H1 (cell line): ENCODE data around the gene BSDC1. TPM values are rescaled to one million over a fixed set of nuclear protein-coding genes. Genes with fewer than 3 reads are reported as not detected.
A peak's percentile ranks its signal among the peaks of the same experiment; 100 is the strongest.

ENCODE experiments used
- CTCF ChIA-PET: fragments of 300-600 bp; sonication (Branson Sonifier 250); formaldehyde crosslinking; loops from one replicate; lab custom pipeline; 2021; ENCODE audit not compliant: partially characterized antibody; lab: Charles Lee
- POLR2A ChIA-PET: fragments of 300-600 bp; sonication (Branson Sonifier 250); formaldehyde crosslinking; loops from one replicate; lab custom pipeline; 2021; ENCODE audit warnings: inconsistent platforms; ENCODE audit not compliant: partially characterized antibody; lab: Charles Lee
- DNase-seq, 2 experiments: peaks; one replicate each; pipeline versions ENCODE4 v3.0.0 to v3.0.0-alpha.2; 2010 to 2022; ENCODE audit warnings: low spot score in 2 of 2, low read depth in 1 of 2, mixed read lengths in 1 of 2
- FAIRE-seq: peaks from 2 replicates; lab custom pipeline; 2011; peaks lifted over from hg19 to GRCh38; lab: Jason Lieb, UNC
- H2AFZ ChIP-seq: 2 replicates; pipeline ENCODE4 v1.8.1; 2012; ENCODE audit warnings: low read length, inconsistent platforms
- H2AK5ac ChIP-seq: 2 replicates; pipeline ENCODE4 v1.6.1; 2013; ENCODE audit warnings: low read depth, low read length
- H2BK120ac ChIP-seq: replicated peaks from 2 replicates; pipeline ENCODE3; 2013; ENCODE audit warnings: low read depth, low read length, inconsistent platforms
- H2BK12ac ChIP-seq: 2 replicates; pipeline ENCODE4 v1.6.1; 2013; ENCODE audit warnings: low read depth, low read length
- H2BK15ac ChIP-seq: 2 replicates; pipeline ENCODE4 v1.6.1; 2013; ENCODE audit warnings: low read length
- H2BK20ac ChIP-seq: 2 replicates; pipeline ENCODE4 v1.6.1; 2013; ENCODE audit warnings: low read length
- H2BK5ac ChIP-seq: 2 replicates; pipeline ENCODE4 v1.6.1; 2013; ENCODE audit warnings: low read depth, low read length
- H3K14ac ChIP-seq: 2 replicates; pipeline ENCODE4 v1.6.1; 2013; ENCODE audit warnings: inconsistent platforms; ENCODE audit not compliant: insufficient read length
- H3K18ac ChIP-seq: 2 replicates; pipeline ENCODE4 v1.6.1; 2013; ENCODE audit warnings: low read length; ENCODE audit errors: extremely low read depth
- H3K23ac ChIP-seq: 2 replicates; pipeline ENCODE4 v1.6.1; 2013; ENCODE audit warnings: inconsistent platforms; ENCODE audit not compliant: insufficient read length
- H3K23me2 ChIP-seq: 2 replicates; pipeline ENCODE4 v1.6.1; 2013; ENCODE audit warnings: low read depth, low read length
- H3K27ac ChIP-seq: 2 replicates; pipeline ENCODE4 v1.6.1; 2011; ENCODE audit warnings: low read depth, low read length, inconsistent platforms
- H3K27me3 ChIP-seq, 4 experiments: replicated peaks in 1 of 4; 1 replicate in 1 of 4; 2 replicates in 3 of 4; pipeline versions ENCODE4 v1.6.1 to v1.8.1; 2011 to 2013; ENCODE audit warnings: low read length in 3 of 4, mild to moderate bottlenecking in 3 of 4, inconsistent platforms in 2 of 4, mixed read lengths in 2 of 4, moderate library complexity in 1 of 4; ENCODE audit not compliant: control insufficient read depth in 3 of 4, insufficient read depth in 3 of 4; ENCODE audit errors: extremely low read depth in 1 of 4
- H3K36me3 ChIP-seq, 4 experiments: 2 replicates each; pipeline versions ENCODE4 v1.6.1 to v1.8.1; 2011 to 2013; ENCODE audit warnings: mild to moderate bottlenecking in 4 of 4, low read length in 3 of 4, moderate library complexity in 2 of 4, control low read depth in 1 of 4, inconsistent platforms in 1 of 4; ENCODE audit not compliant: insufficient read depth in 4 of 4, control insufficient read depth in 2 of 4
- H3K4ac ChIP-seq: replicated peaks from 2 replicates; pipeline ENCODE3; 2013; ENCODE audit warnings: low read length, low read depth, mixed read lengths, inconsistent platforms; ENCODE audit not compliant: insufficient read length
- H3K4me1 ChIP-seq, 4 experiments: replicated peaks in 1 of 4; 1 replicate in 1 of 4; 2 replicates in 3 of 4; pipeline versions ENCODE4 v1.6.1 to v1.8.1; 2011 to 2013; ENCODE audit warnings: low read length in 3 of 4, inconsistent platforms in 2 of 4, mixed read lengths in 1 of 4; ENCODE audit not compliant: insufficient read depth in 4 of 4, control insufficient read depth in 3 of 4
- H3K4me2 ChIP-seq, 2 experiments: 2 replicates each; pipeline versions ENCODE4 v1.6.1 to v1.8.1; 2011 to 2013; ENCODE audit warnings: low read depth in 2 of 2, low read length in 2 of 2, control low read depth in 1 of 2, inconsistent platforms in 1 of 2, mild to moderate bottlenecking in 1 of 2; ENCODE audit not compliant: insufficient read depth in 1 of 2
- H3K4me3 ChIP-seq, 4 experiments: fragments of 200-600, 300-600 bp in 1 of 4; sonication (generic), shearing (Covaris generic), sonication (Bioruptor Twin) in 1 of 4; 2 replicates each; pipeline versions ENCODE4 v1.5.1 to v1.8.1; 2011 to 2016; ENCODE audit warnings: low read length in 4 of 4, low read depth in 3 of 4, control low read depth in 2 of 4, inconsistent platforms in 2 of 4, mild to moderate bottlenecking in 2 of 4, mixed read lengths in 1 of 4, moderate library complexity in 1 of 4; ENCODE audit not compliant: insufficient read depth in 2 of 4; ENCODE audit errors: extremely low read depth in 1 of 4
- H3K56ac ChIP-seq: replicated peaks from 2 replicates; pipeline ENCODE3; 2013; ENCODE audit warnings: low read depth, mild to moderate bottlenecking, mixed read lengths, low read length, inconsistent platforms; ENCODE audit not compliant: insufficient read length
- H3K79me1 ChIP-seq: 2 replicates; pipeline ENCODE4 v1.6.1; 2013; ENCODE audit warnings: low read depth, low read length, control low read depth
- H3K79me2 ChIP-seq, 2 experiments: 2 replicates each; pipeline versions ENCODE4 v1.6.1 to v1.8.1; 2012 to 2013; ENCODE audit warnings: low read length in 2 of 2, mild to moderate bottlenecking in 2 of 2, inconsistent platforms in 1 of 2; ENCODE audit not compliant: insufficient read depth in 2 of 2, control insufficient read depth in 1 of 2
- H3K9ac ChIP-seq, 4 experiments: replicated peaks in 1 of 4; 1 replicate in 1 of 4; 2 replicates in 3 of 4; pipeline versions ENCODE4 v1.6.1 to v1.8.1; 2011 to 2013; ENCODE audit warnings: low read depth in 3 of 4, low read length in 3 of 4, control low read depth in 2 of 4, mild to moderate bottlenecking in 2 of 4, moderate library complexity in 2 of 4, inconsistent platforms in 1 of 4; ENCODE audit errors: extremely low read depth in 1 of 4
- H3K9me3 ChIP-seq, 2 experiments: 2 replicates each; pipeline versions ENCODE4 v1.6.1 to v1.8.1; 2012 to 2013; ENCODE audit warnings: mild to moderate bottlenecking in 2 of 2, moderate library complexity in 2 of 2, control low read depth in 1 of 2, inconsistent platforms in 1 of 2, low read depth in 1 of 2, low read length in 1 of 2, mixed read lengths in 1 of 2; ENCODE audit not compliant: insufficient read depth in 2 of 2
- H4K20me1 ChIP-seq, 2 experiments: replicated peaks in 1 of 2; 2 replicates each; pipeline versions ENCODE3 to v1.8.1; 2011 to 2013; ENCODE audit warnings: inconsistent platforms in 2 of 2, low read length in 2 of 2, mild to moderate bottlenecking in 1 of 2; ENCODE audit not compliant: insufficient read depth in 2 of 2, control insufficient read depth in 1 of 2
- H4K5ac ChIP-seq: 2 replicates; pipeline ENCODE4 v1.6.1; 2013; ENCODE audit warnings: low read length, low read depth, mixed read lengths, inconsistent platforms; ENCODE audit not compliant: insufficient read length
- H4K8ac ChIP-seq: 2 replicates; pipeline ENCODE4 v1.8.0; 2013; ENCODE audit warnings: mild to moderate bottlenecking, moderate library complexity, low read length, inconsistent platforms; ENCODE audit not compliant: insufficient read depth; ENCODE audit errors: extremely low read depth
- H4K91ac ChIP-seq: replicated peaks from 2 replicates; pipeline ENCODE3; 2013; ENCODE audit warnings: low read length, mixed read lengths, inconsistent platforms; ENCODE audit not compliant: insufficient read length
- EP300 ChIP-seq, 2 experiments: IDR thresholded peaks; 1 replicate in 1 of 2; 2 replicates in 1 of 2; pipeline ENCODE4 v1.6.1; 2011 to 2012; ENCODE audit warnings: low read depth in 2 of 2, low read length in 2 of 2, mild to moderate bottlenecking in 2 of 2, borderline replicate concordance in 1 of 2, inconsistent platforms in 1 of 2, moderate library complexity in 1 of 2
- POU5F1 ChIP-seq: IDR thresholded peaks from 2 replicates; pipeline ENCODE4 v1.6.1; 2011; ENCODE audit warnings: low read depth, mild to moderate bottlenecking, low read length, moderate library complexity
- WGBS, 2 experiments: shearing (Covaris generic) in 1 of 2; methylation state at CpG; one replicate each; pipeline versions ENCODE4 v1.1.6 to v1.1.7; 2013 to 2015; ENCODE audit warnings: low lambda C conversion rate in 2 of 2, mixed read lengths in 2 of 2, inconsistent platforms in 1 of 2, low coverage in 1 of 2, missing lambda C conversion rate in 1 of 2; ENCODE audit not compliant: insufficient replicate concordance in 2 of 2, insufficient coverage in 1 of 2, insufficient read length in 1 of 2; ENCODE audit errors: extremely low coverage in 1 of 2, missing lambda C conversion rate in 1 of 2; 5-methylcytosine and 5-hydroxymethylcytosine counted together
- polyA plus RNA-seq, 7 experiments: library from polyadenylated mRNA; depleted of rRNA in 3 of 7; stranded (reverse) in 5 of 7; unstranded in 2 of 7; fragments of >200 nt in 5 of 7; fragments of 200-250 nt in 2 of 7; gene quantifications; 1 replicate in 5 of 7; 2 replicates in 1 of 7; 4 replicates in 1 of 7; pipeline versions ENCODE4 v1.2.1 to v1.2.3, GENCODE V29; 2011 to 2013; ENCODE audit warnings: missing spikeins in 2 of 7, mixed read lengths in 2 of 7
- total RNA-seq: library from RNA; stranded (reverse); fragmentation: NEBNext Ultra II Directional; extraction: Animal tissue kit (Norgen Biotek cat#: 25700); gene quantifications from 2 replicates; pipeline ENCODE4 v1.2.1, GENCODE V29; 2021

The BSDC1 gene
- total and polyA plus RNA-seq, 2 of the 8 experiments (the other 6 are each of a cell fraction or from before 2014, with no cell fraction given) = 24.8 to 40.7 TPM

- H4K91ac ChIP-seq = no peak overlapping the region
- H4K8ac ChIP-seq = no peak overlapping the region; the same call in 1 of the 2 replicates
- H3K56ac ChIP-seq = no peak overlapping the region
- no peaks in the 10 kb centered on the region for H4K20me1 ChIP-seq
- DNase-seq = no peak
- H3K27ac ChIP-seq = no peak overlapping the region
- H3K23ac ChIP-seq = no peak overlapping the region
- no peak overlapping the region for H4K5ac ChIP-seq
- no peak overlapping the region for H3K4me2 ChIP-seq
- H3K23me2 ChIP-seq = peaks cover 6% of the 10 kb centered on the region; the same call in 1 of the 2 replicates
- H2AK5ac ChIP-seq = no peak overlapping the region
- FAIRE-seq = no peak
- no peak overlapping the region for H3K18ac ChIP-seq
- peaks cover 6 to 12% of the 10 kb centered on the region in 2 experiments for H3K9me3 ChIP-seq
- H2BK12ac ChIP-seq = no peak overlapping the region
- no peak overlapping the region for H3K9ac ChIP-seq
- H2BK20ac ChIP-seq = no peak overlapping the region
- H3K14ac ChIP-seq = no peak overlapping the region
- H3K36me3 ChIP-seq = no peaks in the 10 kb centered on the region
- 91% methylated on average over 8 of the region's 8 CpGs; no CpG with 5 or more reads in 1 of the 2 experiments for WGBS, 2 experiments
- H3K79me2 ChIP-seq = no peaks in the 10 kb centered on the region
- CTCF ChIA-PET = interaction anchor here (1.5 kb wide), 1 partner anchor 12 kb away, joined by 5 read pairs; no protein-coding TSS in a partner anchor
- H2BK15ac ChIP-seq = 0 out of 2 replicates have a peak overlapping the region, but pooled peaks have one; percentile 9
- no peak for TF ChIP-seq POU5F1
- peak in 1 of 2 experiments; percentile 11; a peak in 1 of 3 replicates for TF ChIP-seq EP300 (IDR thresholded peaks at IDR 0.05; ENCODE audit: borderline replicate concordance in 1 of 2, low read depth in 2 of 2, low read length in 2 of 2)
- TF ChIP-seq, all 59 proteins: peak for 1
- H2BK5ac ChIP-seq = no peak overlapping the region; the same call in 1 of the 2 replicates
- no peak overlapping the region for H3K4ac ChIP-seq
- no peaks in the 10 kb centered on the region for H3K79me1 ChIP-seq
- POLR2A ChIA-PET = interaction anchor here (5.9 to 17.1 kb wide), 2 partner anchors 12 to 16 kb away, joined by 38 to 321 read pairs; partner anchors contain the start of genes FAM229A, MARCKSL1 and TSSK3
- peaks cover 2 to 20% (median 12%) of the 10 kb centered on the region in 4 experiments for H3K27me3 ChIP-seq
- no peak overlapping the region for H3K4me3 ChIP-seq
- H2BK120ac ChIP-seq = no peak overlapping the region
- H3K4me1 ChIP-seq = peaks cover 0 to 9% (median 3%) of the 10 kb centered on the region in 4 experiments; a peak in 5 of 7 replicates
- no peak overlapping the region for H2AFZ ChIP-seq
Observed at GRCh38 chr1:32349211-32349708, 45.0 kb downstream of the BSDC1 start.
